H1 (cell line): Measurements from ENCODE around the gene NT5C1A. TPM values are rescaled to one million over a fixed set of nuclear protein-coding genes. Genes with fewer than 3 reads are reported as not detected.

ENCODE experiments used
- CTCF ChIA-PET: fragments of 300-600 bp; sonication (Branson Sonifier 250); formaldehyde crosslinking; loops from one replicate; lab custom pipeline; 2021; ENCODE audit not compliant: partially characterized antibody; lab: Charles Lee
- POLR2A ChIA-PET: fragments of 300-600 bp; sonication (Branson Sonifier 250); formaldehyde crosslinking; loops from one replicate; lab custom pipeline; 2021; ENCODE audit warnings: inconsistent platforms; ENCODE audit not compliant: partially characterized antibody; lab: Charles Lee
- DNase-seq, 2 experiments: peaks; one replicate each; pipeline versions ENCODE4 v3.0.0 to v3.0.0-alpha.2; 2010 to 2022; ENCODE audit warnings: low spot score in 2 of 2, low read depth in 1 of 2, mixed read lengths in 1 of 2
- FAIRE-seq: peaks from 2 replicates; lab custom pipeline; 2011; peaks lifted over from hg19 to GRCh38; lab: Jason Lieb, UNC
- H2AFZ ChIP-seq: 2 replicates; pipeline ENCODE4 v1.8.1; 2012; ENCODE audit warnings: low read length, inconsistent platforms
- H2AK5ac ChIP-seq: 2 replicates; pipeline ENCODE4 v1.6.1; 2013; ENCODE audit warnings: low read depth, low read length
- H2BK120ac ChIP-seq: replicated peaks from 2 replicates; pipeline ENCODE3; 2013; ENCODE audit warnings: low read depth, low read length, inconsistent platforms
- H2BK12ac ChIP-seq: 2 replicates; pipeline ENCODE4 v1.6.1; 2013; ENCODE audit warnings: low read depth, low read length
- H2BK15ac ChIP-seq: 2 replicates; pipeline ENCODE4 v1.6.1; 2013; ENCODE audit warnings: low read length
- H2BK20ac ChIP-seq: 2 replicates; pipeline ENCODE4 v1.6.1; 2013; ENCODE audit warnings: low read length
- H2BK5ac ChIP-seq: 2 replicates; pipeline ENCODE4 v1.6.1; 2013; ENCODE audit warnings: low read depth, low read length
- H3K14ac ChIP-seq: 2 replicates; pipeline ENCODE4 v1.6.1; 2013; ENCODE audit warnings: inconsistent platforms; ENCODE audit not compliant: insufficient read length
- H3K18ac ChIP-seq: 2 replicates; pipeline ENCODE4 v1.6.1; 2013; ENCODE audit warnings: low read length; ENCODE audit errors: extremely low read depth
- H3K23ac ChIP-seq: 2 replicates; pipeline ENCODE4 v1.6.1; 2013; ENCODE audit warnings: inconsistent platforms; ENCODE audit not compliant: insufficient read length
- H3K23me2 ChIP-seq: 2 replicates; pipeline ENCODE4 v1.6.1; 2013; ENCODE audit warnings: low read depth, low read length
- H3K27ac ChIP-seq: 2 replicates; pipeline ENCODE4 v1.6.1; 2011; ENCODE audit warnings: low read depth, low read length, inconsistent platforms
- H3K27me3 ChIP-seq, 4 experiments: replicated peaks in 1 of 4; 1 replicate in 1 of 4; 2 replicates in 3 of 4; pipeline versions ENCODE4 v1.6.1 to v1.8.1; 2011 to 2013; ENCODE audit warnings: low read length in 3 of 4, mild to moderate bottlenecking in 3 of 4, inconsistent platforms in 2 of 4, mixed read lengths in 2 of 4, moderate library complexity in 1 of 4; ENCODE audit not compliant: control insufficient read depth in 3 of 4, insufficient read depth in 3 of 4; ENCODE audit errors: extremely low read depth in 1 of 4
- H3K36me3 ChIP-seq, 4 experiments: 2 replicates each; pipeline versions ENCODE4 v1.6.1 to v1.8.1; 2011 to 2013; ENCODE audit warnings: mild to moderate bottlenecking in 4 of 4, low read length in 3 of 4, moderate library complexity in 2 of 4, control low read depth in 1 of 4, inconsistent platforms in 1 of 4; ENCODE audit not compliant: insufficient read depth in 4 of 4, control insufficient read depth in 2 of 4
- H3K4ac ChIP-seq: replicated peaks from 2 replicates; pipeline ENCODE3; 2013; ENCODE audit warnings: low read length, low read depth, mixed read lengths, inconsistent platforms; ENCODE audit not compliant: insufficient read length
- H3K4me1 ChIP-seq, 4 experiments: replicated peaks in 1 of 4; 1 replicate in 1 of 4; 2 replicates in 3 of 4; pipeline versions ENCODE4 v1.6.1 to v1.8.1; 2011 to 2013; ENCODE audit warnings: low read length in 3 of 4, inconsistent platforms in 2 of 4, mixed read lengths in 1 of 4; ENCODE audit not compliant: insufficient read depth in 4 of 4, control insufficient read depth in 3 of 4
- H3K4me2 ChIP-seq, 2 experiments: 2 replicates each; pipeline versions ENCODE4 v1.6.1 to v1.8.1; 2011 to 2013; ENCODE audit warnings: low read depth in 2 of 2, low read length in 2 of 2, control low read depth in 1 of 2, inconsistent platforms in 1 of 2, mild to moderate bottlenecking in 1 of 2; ENCODE audit not compliant: insufficient read depth in 1 of 2
- H3K4me3 ChIP-seq, 4 experiments: fragments of 200-600, 300-600 bp in 1 of 4; sonication (generic), shearing (Covaris generic), sonication (Bioruptor Twin) in 1 of 4; 2 replicates each; pipeline versions ENCODE4 v1.5.1 to v1.8.1; 2011 to 2016; ENCODE audit warnings: low read length in 4 of 4, low read depth in 3 of 4, control low read depth in 2 of 4, inconsistent platforms in 2 of 4, mild to moderate bottlenecking in 2 of 4, mixed read lengths in 1 of 4, moderate library complexity in 1 of 4; ENCODE audit not compliant: insufficient read depth in 2 of 4; ENCODE audit errors: extremely low read depth in 1 of 4
- H3K56ac ChIP-seq: replicated peaks from 2 replicates; pipeline ENCODE3; 2013; ENCODE audit warnings: low read depth, mild to moderate bottlenecking, mixed read lengths, low read length, inconsistent platforms; ENCODE audit not compliant: insufficient read length
- H3K79me1 ChIP-seq: 2 replicates; pipeline ENCODE4 v1.6.1; 2013; ENCODE audit warnings: low read depth, low read length, control low read depth
- H3K79me2 ChIP-seq, 2 experiments: 2 replicates each; pipeline versions ENCODE4 v1.6.1 to v1.8.1; 2012 to 2013; ENCODE audit warnings: low read length in 2 of 2, mild to moderate bottlenecking in 2 of 2, inconsistent platforms in 1 of 2; ENCODE audit not compliant: insufficient read depth in 2 of 2, control insufficient read depth in 1 of 2
- H3K9ac ChIP-seq, 4 experiments: replicated peaks in 1 of 4; 1 replicate in 1 of 4; 2 replicates in 3 of 4; pipeline versions ENCODE4 v1.6.1 to v1.8.1; 2011 to 2013; ENCODE audit warnings: low read depth in 3 of 4, low read length in 3 of 4, control low read depth in 2 of 4, mild to moderate bottlenecking in 2 of 4, moderate library complexity in 2 of 4, inconsistent platforms in 1 of 4; ENCODE audit errors: extremely low read depth in 1 of 4
- H3K9me3 ChIP-seq, 2 experiments: 2 replicates each; pipeline versions ENCODE4 v1.6.1 to v1.8.1; 2012 to 2013; ENCODE audit warnings: mild to moderate bottlenecking in 2 of 2, moderate library complexity in 2 of 2, control low read depth in 1 of 2, inconsistent platforms in 1 of 2, low read depth in 1 of 2, low read length in 1 of 2, mixed read lengths in 1 of 2; ENCODE audit not compliant: insufficient read depth in 2 of 2
- H4K20me1 ChIP-seq, 2 experiments: replicated peaks in 1 of 2; 2 replicates each; pipeline versions ENCODE3 to v1.8.1; 2011 to 2013; ENCODE audit warnings: inconsistent platforms in 2 of 2, low read length in 2 of 2, mild to moderate bottlenecking in 1 of 2; ENCODE audit not compliant: insufficient read depth in 2 of 2, control insufficient read depth in 1 of 2
- H4K5ac ChIP-seq: 2 replicates; pipeline ENCODE4 v1.6.1; 2013; ENCODE audit warnings: low read length, low read depth, mixed read lengths, inconsistent platforms; ENCODE audit not compliant: insufficient read length
- H4K8ac ChIP-seq: 2 replicates; pipeline ENCODE4 v1.8.0; 2013; ENCODE audit warnings: mild to moderate bottlenecking, moderate library complexity, low read length, inconsistent platforms; ENCODE audit not compliant: insufficient read depth; ENCODE audit errors: extremely low read depth
- H4K91ac ChIP-seq: replicated peaks from 2 replicates; pipeline ENCODE3; 2013; ENCODE audit warnings: low read length, mixed read lengths, inconsistent platforms; ENCODE audit not compliant: insufficient read length
- CBX8 ChIP-seq: fragments of 300-800, 300-1000 bp; sonication (generic); IDR thresholded peaks from 2 replicates; pipeline ENCODE4 v1.7.1; 2016; ENCODE audit warnings: low read depth, low read length, borderline replicate concordance
- KDM1A ChIP-seq: fragments of 200-600, 300-600 bp; sonication (generic); IDR thresholded peaks from 2 replicates; pipeline ENCODE4 v1.7.1; 2016; ENCODE audit warnings: mild to moderate bottlenecking, low read length, borderline replicate concordance
- KDM5A ChIP-seq: fragments of 200-600 bp; IDR thresholded peaks from 2 replicates; pipeline ENCODE4 v1.7.1; 2012; ENCODE audit warnings: mild to moderate bottlenecking, low read length, inconsistent platforms, mixed read lengths
- PHF8 ChIP-seq: fragments of 200-600 bp; sonication (generic); conservative IDR thresholded peaks from 2 replicates; pipeline ENCODE4 v1.7.1; 2012; ENCODE audit warnings: low read depth, mild to moderate bottlenecking, inconsistent platforms, low read length, moderate library complexity
- POLR2A ChIP-seq, 2 experiments: IDR thresholded peaks; 1 replicate in 1 of 2; 2 replicates in 1 of 2; pipeline ENCODE4 v1.6.1; 2011; ENCODE audit warnings: low read depth in 2 of 2, low read length in 2 of 2, mild to moderate bottlenecking in 2 of 2; ENCODE audit errors: control extremely low read depth in 1 of 2
- POLR2AphosphoS5 ChIP-seq: IDR thresholded peaks from 2 replicates; pipeline ENCODE4 v1.6.1; 2011; ENCODE audit warnings: low read depth, low read length
- WGBS, 2 experiments: shearing (Covaris generic) in 1 of 2; methylation state at CpG; one replicate each; pipeline versions ENCODE4 v1.1.6 to v1.1.7; 2013 to 2015; ENCODE audit warnings: low lambda C conversion rate in 2 of 2, mixed read lengths in 2 of 2, inconsistent platforms in 1 of 2, low coverage in 1 of 2, missing lambda C conversion rate in 1 of 2; ENCODE audit not compliant: insufficient replicate concordance in 2 of 2, insufficient coverage in 1 of 2, insufficient read length in 1 of 2; ENCODE audit errors: extremely low coverage in 1 of 2, missing lambda C conversion rate in 1 of 2; 5-methylcytosine and 5-hydroxymethylcytosine counted together
- polyA plus RNA-seq, 7 experiments: library from polyadenylated mRNA; depleted of rRNA in 3 of 7; stranded (reverse) in 5 of 7; unstranded in 2 of 7; fragments of >200 nt in 5 of 7; fragments of 200-250 nt in 2 of 7; gene quantifications; 1 replicate in 5 of 7; 2 replicates in 1 of 7; 4 replicates in 1 of 7; pipeline versions ENCODE4 v1.2.1 to v1.2.3, GENCODE V29; 2011 to 2013; ENCODE audit warnings: missing spikeins in 2 of 7, mixed read lengths in 2 of 7
- total RNA-seq: library from RNA; stranded (reverse); fragmentation: NEBNext Ultra II Directional; extraction: Animal tissue kit (Norgen Biotek cat#: 25700); gene quantifications from 2 replicates; pipeline ENCODE4 v1.2.1, GENCODE V29; 2021

The NT5C1A gene
- total and polyA plus RNA-seq, 2 of the 8 experiments (the other 6 are each of a cell fraction or from before 2014, with no cell fraction given): not detected

DNA sequence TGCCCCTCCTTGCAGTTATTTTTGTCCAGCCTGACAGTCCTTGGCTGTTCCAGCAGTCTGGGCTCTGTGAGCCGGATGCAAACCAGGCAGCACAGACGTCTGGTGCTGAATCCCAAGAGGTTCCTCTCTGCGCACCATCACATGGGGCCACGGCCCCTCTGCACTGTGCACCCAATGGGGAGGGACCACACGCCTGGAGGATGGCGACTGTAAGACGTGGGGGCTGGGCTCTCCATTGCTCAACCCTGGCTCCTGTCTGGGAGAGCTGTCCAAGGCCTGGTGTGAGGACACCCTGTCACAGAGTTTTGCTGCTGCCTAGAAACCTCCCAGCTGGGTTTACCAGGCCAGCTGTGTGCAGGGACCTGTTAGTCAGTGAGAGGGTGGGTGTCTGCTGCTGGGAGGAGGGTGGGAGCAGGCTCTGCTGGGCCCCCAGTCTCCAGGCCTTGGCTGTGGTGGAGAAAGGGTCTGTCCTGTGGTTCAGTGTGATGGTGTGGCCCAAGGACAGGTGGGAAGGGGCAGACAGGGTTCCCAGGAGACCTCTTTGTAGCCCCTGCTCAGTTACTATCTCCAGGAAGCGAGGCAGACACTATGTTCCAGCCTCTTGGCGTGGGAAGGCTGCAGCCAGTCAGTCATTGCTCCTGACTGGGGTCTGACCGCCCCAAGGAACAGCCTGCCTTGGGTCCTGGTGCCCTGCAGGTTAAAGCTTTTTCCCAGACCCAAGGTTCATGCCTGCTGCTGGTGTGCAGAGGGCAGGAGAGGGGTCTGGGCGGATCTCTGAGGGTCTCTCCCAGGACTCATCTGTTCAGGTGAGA is 46.2 kb downstream of the NT5C1A start:
- Histone ChIP-seq H3K79me2 (no peaks in the 10 kb centered on the region), H3K36me3 (no peaks in the 10 kb centered on the region), H4K20me1 (no peaks in the 10 kb centered on the region), H3K27me3 (peaks cover 0 to 5% (median 1%) of the 10 kb centered on the region in 4 experiments; a peak in 2 of 7 replicates), H2BK20ac (no peak overlapping the region), H3K23me2 (no peaks in the 10 kb centered on the region), H4K91ac (no peak overlapping the region), H3K23ac (no peak overlapping the region), H2BK15ac (no peak overlapping the region), H2BK5ac (no peak overlapping the region), H3K4ac (no peak overlapping the region), H2AK5ac (no peak overlapping the region), H3K56ac (no peak overlapping the region), H3K27ac (no peak overlapping the region), H3K9me3 (0 out of 4 replicates have a peak, but pooled peaks cover 0 to 4% of the 10 kb centered on the region in 2 experiments), H4K8ac (peak overlapping the region; percentile 36; the same call in 1 of the 2 replicates), H3K18ac (no peak overlapping the region), H3K14ac (no peak overlapping the region), H4K5ac (no peak overlapping the region), H3K4me3 (no peak overlapping the region), H3K79me1 (no peaks in the 10 kb centered on the region), H2BK120ac (no peak overlapping the region), H2AFZ (no peak overlapping the region), H3K9ac (no peak overlapping the region), H3K4me1 (no peaks in the 10 kb centered on the region), H3K4me2 (no peak overlapping the region), H2BK12ac (no peak overlapping the region)
- FAIRE-seq (no peak), DNase-seq (no peak)
- POLR2A ChIA-PET: interaction anchor here (0.6 to 1.5 kb wide), 4 partner anchors 21 to 395 kb away, joined by 3 read pairs; partner anchors contain the start of gene HPCAL4
- TF ChIP-seq KDM5A (no peak), KDM1A (no peak), PHF8 (no peak), CBX8 (no peak), POLR2A (IDR thresholded peaks at IDR 0.05; ENCODE audit: control extremely low read depth in 1 of 2, low read depth in 2 of 2, low read length in 2 of 2) (no peak), POLR2AphosphoS5 (no peak)
- WGBS, 2 experiments: 88% methylated on average over 11 of the region's 11 CpGs; no CpG with 5 or more reads in 1 of the 2 experiments
- CTCF ChIA-PET: interaction anchor here (0.6 to 25.8 kb wide), 7 partner anchors 11 to 340 kb away, joined by 3 to 337 read pairs (median 4); partner anchors contain the start of gene HEYL
